Choroid plexus epithelial cell (primary cell): ENCODE measurements around the gene ARFRP1.
A peak's percentile ranks its signal among the peaks of the same experiment; 100 is the strongest.

ENCODE experiments used
- DNase-seq: peaks from one replicate; pipeline ENCODE4 v3.0.0-alpha.2; 2010; ENCODE audit warnings: low read depth
- H3K4me3 ChIP-seq: 2 replicates; pipeline ENCODE4 v1.5.1; 2011; ENCODE audit warnings: low read depth, mild to moderate bottlenecking, control low read depth, low read length, moderate library complexity
- CTCF ChIP-seq: conservative IDR thresholded peaks from 2 replicates; pipeline ENCODE4 v1.5.1; 2011; ENCODE audit warnings: low read depth, mild to moderate bottlenecking, control low read depth, inconsistent platforms, low read length, moderate library complexity

Gene ARFRP1

GRCh38 chr20:63698739-63699465 lies 8.9 kb downstream of the ARFRP1 start:
- no peak for TF ChIP-seq CTCF
- peak; percentile 91 for DNase-seq
- H3K4me3 ChIP-seq, result peak overlapping the region; percentile 32

GRCh38 chr20:63697868-63698545 lies 9.8 kb downstream of the ARFRP1 start:
- peak overlapping the region; percentile 27 for H3K4me3 ChIP-seq
- no peak for DNase-seq
- TF ChIP-seq CTCF, result no peak

GRCh38 chr20:63697357-63697867 lies 10.4 kb downstream of the ARFRP1 start:
- no peak for TF ChIP-seq CTCF
- no peak for DNase-seq
- H3K4me3 ChIP-seq, result peak overlapping the region; percentile 65

GRCh38 chr20:63696628-63697356 lies 11.0 kb downstream of the ARFRP1 start, which contains the start of gene TNFRSF6B:
TSS of gene TNFRSF6B (plus strand) at chr20:63696652. CDS start at chr20:63696768, 116 bp downstream.
- TF ChIP-seq CTCF, result no peak
- peak within 1 kb of the TSS; percentile 65 for H3K4me3 ChIP-seq
- DNase-seq, result no peak

- DNase-seq, result peak; percentile 55
- peak overlapping the region; percentile 65 for H3K4me3 ChIP-seq
- TF ChIP-seq CTCF, result no peak
These were observed 11.5 kb downstream of the ARFRP1 start for GRCh38 chr20:63696306-63696627.

- no peak for TF ChIP-seq CTCF
- no peak overlapping the region for H3K4me3 ChIP-seq
- DNase-seq, result no peak
These were observed 12.1 kb downstream of the ARFRP1 start for GRCh38 chr20:63695424-63696305.
